Measurements from ENCODE around the gene ZNF331. TPM values are rescaled to one million over a fixed set of nuclear protein-coding genes. Genes with fewer than 3 reads are reported as not detected.

The ZNF331 gene
- total and polyA plus RNA-seq, 2 of the 4 experiments (the other 2 are of a cell fraction) = 6.6 to 11.1 TPM

Other genes starting within 250 kb of the ZNF331 start
- gene ZNF845, start 204.4 kb upstream of the ZNF331 start, total RNA-seq (2012; rRNA removed) = 9.5 and 13.1 TPM in 2 replicates
- 0.79 and 1.2 TPM in 2 replicates for gene ZNF845, start 204.4 kb upstream of the ZNF331 start, polyA plus RNA-seq (2012; rRNA removed)
- 4.5 and 6.7 TPM in 2 replicates for gene ZNF525, start 172.4 kb upstream of the ZNF331 start, total RNA-seq (2012; rRNA removed)
- gene ZNF525, start 172.4 kb upstream of the ZNF331 start, polyA plus RNA-seq (2012; rRNA removed) = 1.3 and 1.4 TPM in 2 replicates
- 18.1 and 19.2 TPM in 2 replicates for gene ZNF765, start 143.0 kb upstream of the ZNF331 start, total RNA-seq (2012; rRNA removed)
- gene ZNF765, start 143.0 kb upstream of the ZNF331 start, polyA plus RNA-seq (2012; rRNA removed) = 1.5 and 2.3 TPM in 2 replicates
- 21.9 and 26.1 TPM in 2 replicates for gene ZNF761, start 106.2 kb upstream of the ZNF331 start, total RNA-seq (2012; rRNA removed)
- gene ZNF761, start 106.2 kb upstream of the ZNF331 start, polyA plus RNA-seq (2012; rRNA removed) = 6.1 and 7.9 TPM in 2 replicates
- gene ZNF813, start 70.4 kb upstream of the ZNF331 start, total RNA-seq (2012; rRNA removed) = 3.4 and 6.1 TPM in 2 replicates
- gene ZNF813, start 70.4 kb upstream of the ZNF331 start, polyA plus RNA-seq (2012; rRNA removed) = 0.40 and 0.82 TPM in 2 replicates
- not detected in 2 replicates for gene DPRX, start 93.9 kb downstream of the ZNF331 start, total RNA-seq (2012; rRNA removed)
- gene DPRX, start 93.9 kb downstream of the ZNF331 start, polyA plus RNA-seq (2012; rRNA removed) = not detected in 2 replicates

All from IMR-90 (cell line).